Fibroblast of lung (primary cell): Measurements from ENCODE around the gene SPECC1L.

Experiments used
- CTCF ChIP-seq, 2 donors: IDR thresholded peaks in 1 of 2; conservative IDR thresholded peaks in 1 of 2; 1 replicate in 1 of 2; 2 replicates in 1 of 2; pipeline ENCODE4 v1.5.1; 2011 to 2012; ENCODE audit warnings: low read length in 2 of 2, control low read depth in 1 of 2, inconsistent platforms in 1 of 2, low read depth in 1 of 2, mild to moderate bottlenecking in 1 of 2
- EZH2 ChIP-seq: IDR thresholded peaks from 2 replicates; pipeline ENCODE4 v1.5.1; 2012; ENCODE audit warnings: low read length, control low read depth, mild to moderate bottlenecking; ENCODE audit errors: missing control alignments

GRCh38 chr22:24389680-24390079, 119.0 kb downstream of the SPECC1L start:
- TF ChIP-seq CTCF (conservative IDR thresholded peaks at IDR 0.05 in 1 of 2, IDR thresholded peaks at IDR 0.05 in 1 of 2; ENCODE audit: low read depth in 1 of 2, low read length in 2 of 2) (no peak), EZH2 (no peak)
